Esophagus squamous epithelium (tissue), 4 donors: Measurements from ENCODE around the gene CPOX.

Experiments used
- CTCF ChIP-seq, 6 experiments: fragments of 450-650 bp in 4 of 6; fragments of 200-600 bp in 2 of 6; sonication (generic) in 2 of 6; IDR thresholded peaks; one replicate each; pipeline ENCODE4 v1.5.1; 2016 to 2019; ENCODE audit warnings: antibody characterized with exemption in 6 of 6, mild to moderate bottlenecking in 4 of 6, moderate library complexity in 4 of 6
- POLR2A ChIP-seq, 4 donors: fragments of 450-650 bp; IDR thresholded peaks; one replicate each; pipeline ENCODE4 v1.6.1; 2017; ENCODE audit warnings: antibody characterized with exemption in 4 of 4, mild to moderate bottlenecking in 4 of 4, moderate library complexity in 3 of 4

GRCh38 chr3:98598492-98598891, 5.1 kb upstream of the CPOX start:
- no peak for TF ChIP-seq CTCF (IDR thresholded peaks at IDR 0.05)
- no peak for TF ChIP-seq POLR2A (IDR thresholded peaks at IDR 0.05)
